ENCODE data around the gene ABLIM2. TPM values are rescaled to one million over a fixed set of nuclear protein-coding genes. Genes with fewer than 3 reads are reported as not detected.

The ABLIM2 gene
- total RNA-seq, 4 donors from 2014 or later = 177 to 281 (median 244) TPM

DNA sequence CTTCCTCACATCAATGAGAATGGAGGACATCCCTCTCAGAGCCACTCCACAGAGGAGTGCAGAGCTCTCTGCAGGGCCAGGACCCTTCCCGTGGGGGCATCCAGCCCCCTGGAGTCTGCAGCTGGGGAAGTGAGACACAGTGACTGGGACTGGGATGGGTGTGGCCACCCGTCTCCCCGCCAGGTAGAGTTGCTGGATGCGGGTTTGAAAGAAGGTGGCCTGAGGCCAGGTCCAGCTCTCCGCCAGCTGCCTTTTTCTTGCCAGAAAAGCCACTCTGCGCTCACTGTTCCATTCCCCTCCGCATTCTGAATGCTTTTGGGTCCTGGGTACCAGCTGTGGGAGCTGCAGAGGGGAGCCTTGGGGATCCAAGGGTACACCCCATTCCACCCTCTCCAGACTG is 82.6 kb downstream of the ABLIM2 start:
- intact Hi-C loops (cut with DNase I; ENCODE audit: low total_unique reads) = no loop called here
- peaks cover 0 to 80% of the 10 kb centered on the region in 2 donors for H3K36me3 ChIP-seq

DNA sequence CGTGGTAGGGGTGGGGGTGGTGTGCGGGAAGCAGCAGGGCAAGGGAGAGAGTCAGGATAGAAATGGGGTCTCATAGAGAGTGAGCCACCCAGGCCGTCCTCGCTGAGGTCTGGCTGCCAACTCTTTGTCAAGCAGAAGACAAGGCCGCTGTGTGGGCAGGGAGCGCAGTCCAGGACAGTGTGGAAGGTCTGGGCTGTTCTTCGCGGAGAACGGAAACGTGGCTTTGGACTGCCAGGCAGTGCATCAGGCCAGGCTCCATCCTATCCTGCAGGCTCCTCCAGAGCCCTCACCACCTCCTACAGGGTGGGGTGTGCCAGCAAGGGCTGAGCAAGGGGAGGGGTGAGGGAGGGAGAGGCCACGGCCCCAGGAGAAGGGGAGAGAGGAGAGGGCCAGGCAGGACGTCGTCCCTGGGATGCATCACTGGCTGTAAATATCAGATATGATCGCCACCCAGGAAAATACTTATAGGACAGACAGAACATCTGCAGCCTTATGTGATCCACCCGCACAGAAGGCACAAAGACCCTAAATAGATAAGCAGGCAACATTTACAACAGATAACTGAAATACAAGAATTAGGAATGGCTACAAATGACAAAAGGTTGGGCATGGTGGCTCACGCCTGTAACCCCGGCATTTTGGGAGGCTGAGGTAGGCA is 85.3 kb downstream of the ABLIM2 start:
- in situ Hi-C loops (cut with MboI; ENCODE audit: low sequenced_read_pairs in 4 of 4) (no loop called here), intact Hi-C loops (cut with DNase I; ENCODE audit: low total_unique reads) (no loop called here)
- peaks cover 0 to 53% of the 10 kb centered on the region in 2 donors for H3K36me3 ChIP-seq
- TF ChIP-seq POLR2A (IDR thresholded peaks at IDR 0.05) = no peak
- TF ChIP-seq, protein P1, sequence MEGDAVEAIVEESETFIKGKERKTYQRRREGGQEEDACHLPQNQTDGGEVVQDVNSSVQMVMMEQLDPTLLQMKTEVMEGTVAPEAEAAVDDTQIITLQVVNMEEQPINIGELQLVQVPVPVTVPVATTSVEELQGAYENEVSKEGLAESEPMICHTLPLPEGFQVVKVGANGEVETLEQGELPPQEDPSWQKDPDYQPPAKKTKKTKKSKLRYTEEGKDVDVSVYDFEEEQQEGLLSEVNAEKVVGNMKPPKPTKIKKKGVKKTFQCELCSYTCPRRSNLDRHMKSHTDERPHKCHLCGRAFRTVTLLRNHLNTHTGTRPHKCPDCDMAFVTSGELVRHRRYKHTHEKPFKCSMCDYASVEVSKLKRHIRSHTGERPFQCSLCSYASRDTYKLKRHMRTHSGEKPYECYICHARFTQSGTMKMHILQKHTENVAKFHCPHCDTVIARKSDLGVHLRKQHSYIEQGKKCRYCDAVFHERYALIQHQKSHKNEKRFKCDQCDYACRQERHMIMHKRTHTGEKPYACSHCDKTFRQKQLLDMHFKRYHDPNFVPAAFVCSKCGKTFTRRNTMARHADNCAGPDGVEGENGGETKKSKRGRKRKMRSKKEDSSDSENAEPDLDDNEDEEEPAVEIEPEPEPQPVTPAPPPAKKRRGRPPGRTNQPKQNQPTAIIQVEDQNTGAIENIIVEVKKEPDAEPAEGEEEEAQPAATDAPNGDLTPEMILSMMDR (IDR thresholded peaks at IDR 0.05 in 4 of 5, conservative IDR thresholded peaks at IDR 0.05 in 1 of 5) = no peak
- no peaks in the 10 kb centered on the region for H3K9me3 ChIP-seq
- H3K27me3 ChIP-seq = no peaks in the 10 kb centered on the region
- DNase-seq (no peak), ATAC-seq (no peak)
- peaks cover 14 to 24% of the 10 kb centered on the region in 2 donors for H3K4me1 ChIP-seq
- H3K4me3 ChIP-seq = no peak overlapping the region
- peak overlapping the region; percentile 89 to 95 (median 92) for H3K27ac ChIP-seq

More for the DNA sequence above, 82.6 kb downstream of the ABLIM2 start:
- in situ Hi-C loops (cut with MboI; ENCODE audit: low sequenced_read_pairs in 4 of 4) = no loop called here
- TF ChIP-seq, protein P1 (IDR thresholded peaks at IDR 0.05 in 4 of 5, conservative IDR thresholded peaks at IDR 0.05 in 1 of 5) = no peak
- TF ChIP-seq POLR2A (IDR thresholded peaks at IDR 0.05) = no peak
- no peaks in the 10 kb centered on the region for H3K27me3 ChIP-seq
- DNase-seq = no peak
- H3K9me3 ChIP-seq = no peaks in the 10 kb centered on the region
- ATAC-seq = no peak
- no peak overlapping the region for H3K4me3 ChIP-seq
- H3K4me1 ChIP-seq = peaks cover 0 to 5% of the 10 kb centered on the region in 2 donors
- H3K27ac ChIP-seq = peak overlapping the region in 3 of 4 donors; percentile 10 to 35 (median 34)

DNA sequence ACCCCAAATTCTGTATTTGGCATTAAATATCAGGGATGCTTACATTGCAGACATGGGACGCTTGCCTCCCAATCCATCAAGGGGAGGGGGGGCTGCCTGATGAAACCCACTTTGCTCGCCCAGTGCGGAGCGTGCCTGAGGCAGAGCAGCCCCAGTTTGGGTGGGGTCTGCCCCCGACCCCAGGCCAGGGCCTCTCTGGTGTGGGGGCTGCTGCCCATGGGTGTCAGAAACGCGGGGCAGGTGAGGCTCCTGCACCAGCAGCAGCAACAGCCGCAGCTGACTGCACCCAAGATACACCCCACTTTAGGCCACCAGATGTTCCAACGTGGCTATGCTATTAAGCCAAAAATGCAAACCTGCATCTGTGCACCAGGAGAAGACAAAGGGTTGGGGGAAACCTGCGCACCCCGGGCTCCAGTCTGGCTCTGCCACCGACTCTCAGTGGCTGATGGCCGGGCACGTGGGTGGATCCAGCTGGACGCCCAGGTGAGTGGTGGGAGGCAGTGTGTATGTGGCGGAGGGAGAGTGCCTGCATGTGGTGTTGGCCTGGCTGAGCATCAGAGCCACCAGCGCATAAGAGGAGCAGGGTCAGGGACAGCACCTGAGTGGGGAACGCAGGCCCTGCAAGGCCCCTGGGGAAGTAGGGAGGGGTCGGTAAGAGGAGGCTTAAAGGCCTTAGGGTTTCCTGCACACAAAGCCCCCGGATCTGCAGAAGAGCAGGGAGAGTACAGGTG is 86.2 kb downstream of the ABLIM2 start:
- in situ Hi-C loops (cut with MboI; ENCODE audit: low sequenced_read_pairs in 4 of 4) = no loop called here

DNA sequence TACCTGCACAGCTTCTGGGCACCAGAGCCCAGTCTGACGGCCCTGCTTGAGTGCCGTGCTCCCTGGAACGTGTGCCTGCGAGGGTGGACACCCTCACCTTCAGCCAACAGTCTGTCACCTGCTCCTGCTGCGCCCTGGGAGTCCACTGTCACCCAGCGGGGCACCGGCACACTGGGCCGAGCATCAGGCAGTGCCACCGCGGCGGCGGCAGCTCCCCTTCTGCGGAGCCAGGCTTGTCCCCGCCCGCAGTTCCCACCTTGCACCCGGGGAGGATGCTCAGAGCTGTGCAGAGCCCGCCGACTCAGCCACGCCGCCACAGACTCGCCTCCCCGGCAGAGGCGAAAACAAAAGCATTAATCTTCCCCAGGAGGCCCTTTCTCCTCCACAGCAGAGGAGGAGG is 86.8 kb downstream of the ABLIM2 start:
- Histone ChIP-seq H3K36me3 (peaks cover 0 to 40% of the 10 kb centered on the region in 2 donors), H3K27ac (peak overlapping the region; percentile 89 to 95 (median 92)), H3K4me3 (no peak overlapping the region), H3K4me1 (peaks cover 26 to 37% of the 10 kb centered on the region in 2 donors), H3K9me3 (no peaks in the 10 kb centered on the region), H3K27me3 (no peaks in the 10 kb centered on the region)
- DNase-seq (no peak), ATAC-seq (no peak)
- in situ Hi-C loops (cut with MboI; ENCODE audit: low sequenced_read_pairs in 4 of 4) (no loop called here), intact Hi-C loops (cut with DNase I; ENCODE audit: low total_unique reads) (no loop called here)
- TF ChIP-seq, protein P1 (IDR thresholded peaks at IDR 0.05 in 4 of 5, conservative IDR thresholded peaks at IDR 0.05 in 1 of 5) = no peak
- no peak for TF ChIP-seq POLR2A (IDR thresholded peaks at IDR 0.05)

More for the DNA sequence above, 86.2 kb downstream of the ABLIM2 start:
- intact Hi-C loops (cut with DNase I; ENCODE audit: low total_unique reads) = no loop called here
- no peaks in the 10 kb centered on the region for H3K9me3 ChIP-seq
- DNase-seq (no peak), ATAC-seq (no peak)
- TF ChIP-seq POLR2A (IDR thresholded peaks at IDR 0.05) = no peak
- TF ChIP-seq, protein P1 (IDR thresholded peaks at IDR 0.05 in 4 of 5, conservative IDR thresholded peaks at IDR 0.05 in 1 of 5) = no peak
- H3K36me3 ChIP-seq = peaks cover 0 to 46% of the 10 kb centered on the region in 2 donors
- H3K4me1 ChIP-seq = peaks cover 20 to 31% of the 10 kb centered on the region in 2 donors
- H3K27ac ChIP-seq = peak overlapping the region; percentile 89 to 95 (median 92)
- no peak overlapping the region for H3K4me3 ChIP-seq
- H3K27me3 ChIP-seq = no peaks in the 10 kb centered on the region

All from gastrocnemius medialis (tissue), 4 donors.